Measurements from ENCODE around the gene KCNQ1.

KCNQ1 gene

GRCh38 chr11:2574043-2574552 is 129.3 kb downstream of the KCNQ1 start:
- no peak for DNase-seq

- peak; percentile 19 to 55 for DNase-seq
Observed at GRCh38 chr11:2574553-2575535, 130.0 kb downstream of the KCNQ1 start.

GRCh38 chr11:2575591-2576051 is 130.8 kb downstream of the KCNQ1 start:
- no peak for DNase-seq

- DNase-seq = no peak
Observed at GRCh38 chr11:2576111-2576510, 131.3 kb downstream of the KCNQ1 start.

GRCh38 chr11:2576549-2576948 is 131.7 kb downstream of the KCNQ1 start:
- DNase-seq = no peak

- no peak for DNase-seq
Observed at GRCh38 chr11:2577031-2577990, 132.5 kb downstream of the KCNQ1 start.

GRCh38 chr11:2577991-2578928 is 133.5 kb downstream of the KCNQ1 start:
- DNase-seq = no peak

GRCh38 chr11:2578929-2579270 is 134.1 kb downstream of the KCNQ1 start:
- no peak for DNase-seq

- DNase-seq = no peak
Observed at GRCh38 chr11:2579315-2580060, 134.7 kb downstream of the KCNQ1 start.

- DNase-seq = no peak
Observed at GRCh38 chr11:2580061-2580421, 135.2 kb downstream of the KCNQ1 start.

GRCh38 chr11:2580571-2581001 is 135.8 kb downstream of the KCNQ1 start:
- no peak for DNase-seq

- no peak for DNase-seq
Observed at GRCh38 chr11:2581151-2581930, 136.5 kb downstream of the KCNQ1 start.

GRCh38 chr11:2581931-2582350 is 137.1 kb downstream of the KCNQ1 start:
- DNase-seq = no peak

- no peak for DNase-seq
Observed at GRCh38 chr11:2582351-2582945, 137.6 kb downstream of the KCNQ1 start.

GRCh38 chr11:2582946-2583604 is 138.3 kb downstream of the KCNQ1 start:
- no peak for DNase-seq

GRCh38 chr11:2583605-2583958 is 138.8 kb downstream of the KCNQ1 start:
- no peak for DNase-seq

GRCh38 chr11:2584434-2584811 is 139.6 kb downstream of the KCNQ1 start:
- DNase-seq = no peak

- no peak for DNase-seq
Observed at GRCh38 chr11:2584812-2585565, 140.2 kb downstream of the KCNQ1 start.

GRCh38 chr11:2585566-2586086 is 140.8 kb downstream of the KCNQ1 start:
- DNase-seq = no peak
